Fibroblast of lung (primary cell): ENCODE data around the gene SLC6A11. TPM values are rescaled to one million over a fixed set of nuclear protein-coding genes. Genes with fewer than 3 reads are reported as not detected.

Experiments
- DNase-seq, 2 donors: peaks; one replicate each; pipeline versions ENCODE4 v3.0.0 to v3.0.0-alpha.2; 2010; ENCODE audit warnings: low read depth in 2 of 2
- H2AFZ ChIP-seq: 2 replicates; pipeline ENCODE4 v1.5.1; 2012; ENCODE audit warnings: low read length, control low read depth, inconsistent platforms
- H3K27ac ChIP-seq: 2 replicates; pipeline ENCODE4 v1.5.1; 2011; ENCODE audit warnings: low read length, control low read depth; ENCODE audit not compliant: insufficient read depth
- H3K27me3 ChIP-seq: 2 replicates; pipeline ENCODE4 v1.5.1; 2011; ENCODE audit warnings: mild to moderate bottlenecking, low read length; ENCODE audit not compliant: control insufficient read depth, insufficient read depth
- H3K36me3 ChIP-seq: 2 replicates; pipeline ENCODE4 v1.5.1; 2011; ENCODE audit warnings: low read length; ENCODE audit not compliant: control insufficient read depth, insufficient read depth
- H3K4me1 ChIP-seq: 2 replicates; pipeline ENCODE4 v1.5.1; 2011; ENCODE audit warnings: low read length; ENCODE audit not compliant: control insufficient read depth, insufficient read depth; ENCODE audit errors: extremely low read depth
- H3K4me2 ChIP-seq: 2 replicates; pipeline ENCODE4 v1.5.1; 2011; ENCODE audit warnings: low read length, control low read depth; ENCODE audit not compliant: insufficient read depth; ENCODE audit errors: extremely low read depth
- H3K4me3 ChIP-seq, 4 experiments: fragments of 200-600 bp in 1 of 4; sonication (generic) in 1 of 4; replicated peaks in 1 of 4; 2 replicates each; pipeline ENCODE4 v1.5.1; 2011 to 2016; ENCODE audit warnings: low read length in 4 of 4, low read depth in 3 of 4, mild to moderate bottlenecking in 3 of 4, control low read depth in 2 of 4, inconsistent platforms in 1 of 4, mixed read lengths in 1 of 4; ENCODE audit not compliant: insufficient read depth in 1 of 4; ENCODE audit errors: control extremely low read depth in 1 of 4
- H3K79me2 ChIP-seq: 2 replicates; pipeline ENCODE4 v1.5.1; 2012; ENCODE audit warnings: mild to moderate bottlenecking, low read length, inconsistent platforms; ENCODE audit not compliant: control insufficient read depth, insufficient read depth
- H3K9ac ChIP-seq: 2 replicates; pipeline ENCODE4 v1.5.1; 2011; ENCODE audit warnings: mild to moderate bottlenecking, low read length, control low read depth; ENCODE audit not compliant: insufficient read depth
- H3K9me3 ChIP-seq: 2 replicates; pipeline ENCODE4 v1.5.1; 2012; ENCODE audit warnings: low read depth, low read length; ENCODE audit not compliant: control insufficient read depth, insufficient read depth
- H4K20me1 ChIP-seq: 2 replicates; pipeline ENCODE4 v1.5.1; 2011; ENCODE audit warnings: low read length; ENCODE audit not compliant: control insufficient read depth, insufficient read depth; ENCODE audit errors: extremely low read depth
- EZH2 ChIP-seq: IDR thresholded peaks from 2 replicates; pipeline ENCODE4 v1.5.1; 2012; ENCODE audit warnings: low read length, control low read depth, mild to moderate bottlenecking; ENCODE audit errors: missing control alignments
- polyA plus RNA-seq, 2 donors: library from polyadenylated mRNA; depleted of rRNA in 1 of 2; stranded (reverse) in 1 of 2; unstranded in 1 of 2; fragments of >200 nt; gene quantifications; 2 replicates each; pipeline ENCODE4 v1.2.1, GENCODE V29; 2011 to 2012; ENCODE audit warnings: missing spikeins in 1 of 2
- total RNA-seq: library from RNA; depleted of rRNA; stranded (reverse); fragments of >200 nt; gene quantifications from 2 replicates; pipeline ENCODE4 v1.2.1, GENCODE V29; 2014
- TF ChIP-seq, protein P1 (sequence below), 2 donors: IDR thresholded peaks in 1 of 2; conservative IDR thresholded peaks in 1 of 2; 1 replicate in 1 of 2; 2 replicates in 1 of 2; pipeline ENCODE4 v1.5.1; 2011 to 2012; ENCODE audit warnings: low read length in 2 of 2, control low read depth in 1 of 2, inconsistent platforms in 1 of 2, low read depth in 1 of 2, mild to moderate bottlenecking in 1 of 2

Gene SLC6A11
- total and polyA plus RNA-seq, 2 donors (not counting 1 experiment from before 2014, with no cell fraction given): 0.05 TPM; not detected in 1

DNA sequence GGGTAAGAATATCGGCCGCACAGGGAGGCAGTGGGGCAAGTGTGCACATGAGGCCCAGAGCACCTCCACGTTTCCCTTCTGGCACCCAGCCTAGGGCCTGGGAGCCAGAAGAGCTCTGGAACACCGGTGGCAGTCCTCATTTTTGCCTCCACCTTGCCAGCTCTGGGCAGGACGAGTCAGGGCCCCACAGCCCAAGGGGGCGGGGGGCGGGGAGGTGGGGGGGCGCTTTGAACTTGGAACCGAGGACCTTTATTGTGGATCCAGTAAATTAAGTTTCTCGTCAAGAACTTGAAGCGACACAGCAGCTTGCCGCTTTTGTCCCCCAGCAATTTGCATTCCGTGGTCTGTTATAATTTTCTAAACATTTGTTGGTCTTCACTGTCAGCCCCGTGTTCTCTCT lies 66.8 kb downstream of the SLC6A11 start:
- no peaks in the 10 kb centered on the region for H3K79me2 ChIP-seq
- TF ChIP-seq, protein P1, sequence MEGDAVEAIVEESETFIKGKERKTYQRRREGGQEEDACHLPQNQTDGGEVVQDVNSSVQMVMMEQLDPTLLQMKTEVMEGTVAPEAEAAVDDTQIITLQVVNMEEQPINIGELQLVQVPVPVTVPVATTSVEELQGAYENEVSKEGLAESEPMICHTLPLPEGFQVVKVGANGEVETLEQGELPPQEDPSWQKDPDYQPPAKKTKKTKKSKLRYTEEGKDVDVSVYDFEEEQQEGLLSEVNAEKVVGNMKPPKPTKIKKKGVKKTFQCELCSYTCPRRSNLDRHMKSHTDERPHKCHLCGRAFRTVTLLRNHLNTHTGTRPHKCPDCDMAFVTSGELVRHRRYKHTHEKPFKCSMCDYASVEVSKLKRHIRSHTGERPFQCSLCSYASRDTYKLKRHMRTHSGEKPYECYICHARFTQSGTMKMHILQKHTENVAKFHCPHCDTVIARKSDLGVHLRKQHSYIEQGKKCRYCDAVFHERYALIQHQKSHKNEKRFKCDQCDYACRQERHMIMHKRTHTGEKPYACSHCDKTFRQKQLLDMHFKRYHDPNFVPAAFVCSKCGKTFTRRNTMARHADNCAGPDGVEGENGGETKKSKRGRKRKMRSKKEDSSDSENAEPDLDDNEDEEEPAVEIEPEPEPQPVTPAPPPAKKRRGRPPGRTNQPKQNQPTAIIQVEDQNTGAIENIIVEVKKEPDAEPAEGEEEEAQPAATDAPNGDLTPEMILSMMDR (conservative IDR thresholded peaks at IDR 0.05 in 1 of 2, IDR thresholded peaks at IDR 0.05 in 1 of 2; ENCODE audit: low read depth in 1 of 2, low read length in 2 of 2): no peak
- no peak for TF ChIP-seq EZH2

DNA sequence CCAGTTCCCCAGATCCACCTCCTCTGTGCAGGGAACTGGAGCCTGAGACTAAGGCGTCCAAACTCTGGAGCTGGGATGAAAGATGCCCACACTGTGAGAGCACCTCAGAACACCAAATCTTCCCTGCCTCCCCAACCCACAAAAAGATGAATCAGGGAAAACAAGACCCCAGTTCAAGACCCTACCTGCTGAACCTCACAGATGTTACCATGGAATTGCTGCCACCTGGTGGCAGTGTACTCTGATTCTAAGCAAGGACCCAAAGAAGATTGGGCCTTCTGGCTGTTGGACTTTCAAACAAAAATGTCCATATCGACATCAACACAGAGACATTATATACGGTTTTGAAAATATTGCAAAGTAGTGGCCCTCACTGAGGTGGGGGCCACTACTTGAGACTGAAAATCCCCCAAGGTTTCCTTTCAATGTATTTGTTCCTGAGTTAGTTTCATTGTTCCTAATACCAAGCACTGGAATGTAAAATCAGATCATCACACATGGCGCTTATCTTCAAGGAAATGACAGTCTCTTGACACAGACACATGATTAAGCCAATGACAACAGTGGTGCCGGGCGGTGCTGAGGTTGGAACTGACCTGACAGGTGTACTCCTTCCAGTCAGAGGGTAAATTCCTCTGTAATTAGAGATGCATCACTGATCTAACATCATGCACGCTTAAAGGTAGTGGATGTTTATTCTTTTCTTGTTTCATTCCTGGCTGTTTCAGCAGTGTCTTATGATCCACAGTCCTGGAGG lies 67.6 kb downstream of the SLC6A11 start:
- Histone ChIP-seq H3K36me3 (no peaks in the 10 kb centered on the region), H3K9me3 (no peaks in the 10 kb centered on the region), H3K27ac (no peak overlapping the region), H3K9ac (no peak overlapping the region), H3K4me2 (no peak overlapping the region), H3K79me2 (no peaks in the 10 kb centered on the region), H2AFZ (no peak overlapping the region), H4K20me1 (no peaks in the 10 kb centered on the region), H3K27me3 (no peaks in the 10 kb centered on the region), H3K4me3 (no peak overlapping the region), H3K4me1 (no peaks in the 10 kb centered on the region)
- peak in 1 of 2 donors; percentile 5 for DNase-seq
- no peak for TF ChIP-seq EZH2
- TF ChIP-seq, protein P1 (conservative IDR thresholded peaks at IDR 0.05 in 1 of 2, IDR thresholded peaks at IDR 0.05 in 1 of 2; ENCODE audit: low read depth in 1 of 2, low read length in 2 of 2): peak; percentile 10 to 12

More for the DNA sequence above, 66.8 kb downstream of the SLC6A11 start:
- Histone ChIP-seq H3K36me3 (no peaks in the 10 kb centered on the region), H4K20me1 (no peaks in the 10 kb centered on the region), H3K4me1 (no peaks in the 10 kb centered on the region), H3K4me3 (no peak overlapping the region), H2AFZ (no peak overlapping the region), H3K9ac (no peak overlapping the region), H3K9me3 (no peaks in the 10 kb centered on the region), H3K27me3 (no peaks in the 10 kb centered on the region), H3K4me2 (no peak overlapping the region), H3K27ac (no peak overlapping the region)
- DNase-seq: no peak

DNA sequence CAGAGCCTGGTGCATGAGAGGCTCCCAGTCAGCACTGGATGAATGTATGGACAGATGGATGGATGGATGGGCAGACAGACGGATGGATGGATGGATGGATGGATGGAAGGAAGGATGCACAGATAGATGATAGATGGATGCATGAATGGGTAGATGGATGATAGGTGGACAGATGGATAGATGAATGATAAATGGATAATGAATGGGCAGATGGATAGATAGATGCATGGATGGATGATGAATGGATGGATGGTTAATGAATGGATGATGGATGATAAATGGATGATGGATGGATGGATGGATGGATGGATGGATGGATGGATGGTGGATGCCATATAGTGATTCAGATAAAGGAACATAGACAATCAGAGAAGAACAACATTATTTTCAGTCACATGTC lies 71.0 kb downstream of the SLC6A11 start:
- no peak overlapping the region for H3K4me2 ChIP-seq
- H3K79me2 ChIP-seq: no peaks in the 10 kb centered on the region
- TF ChIP-seq EZH2: no peak
- TF ChIP-seq, protein P1 (conservative IDR thresholded peaks at IDR 0.05 in 1 of 2, IDR thresholded peaks at IDR 0.05 in 1 of 2; ENCODE audit: low read depth in 1 of 2, low read length in 2 of 2): no peak
- H3K27ac ChIP-seq: no peak overlapping the region
- no peaks in the 10 kb centered on the region for H3K27me3 ChIP-seq
- H2AFZ ChIP-seq: no peak overlapping the region
- no peak for DNase-seq
- H3K4me3 ChIP-seq: no peak overlapping the region
- no peaks in the 10 kb centered on the region for H3K4me1 ChIP-seq
- no peaks in the 10 kb centered on the region for H3K36me3 ChIP-seq
- no peak overlapping the region for H3K9ac ChIP-seq
- no peaks in the 10 kb centered on the region for H3K9me3 ChIP-seq
- H4K20me1 ChIP-seq: no peaks in the 10 kb centered on the region
